ENCODE data around the gene CCDC28A.
"Not testable (repeated sequence)": the region's sequence is repeated elsewhere in the genome, so short reads cannot be mapped to it uniquely, and the experiment has no call there.

Gene CCDC28A

DNA sequence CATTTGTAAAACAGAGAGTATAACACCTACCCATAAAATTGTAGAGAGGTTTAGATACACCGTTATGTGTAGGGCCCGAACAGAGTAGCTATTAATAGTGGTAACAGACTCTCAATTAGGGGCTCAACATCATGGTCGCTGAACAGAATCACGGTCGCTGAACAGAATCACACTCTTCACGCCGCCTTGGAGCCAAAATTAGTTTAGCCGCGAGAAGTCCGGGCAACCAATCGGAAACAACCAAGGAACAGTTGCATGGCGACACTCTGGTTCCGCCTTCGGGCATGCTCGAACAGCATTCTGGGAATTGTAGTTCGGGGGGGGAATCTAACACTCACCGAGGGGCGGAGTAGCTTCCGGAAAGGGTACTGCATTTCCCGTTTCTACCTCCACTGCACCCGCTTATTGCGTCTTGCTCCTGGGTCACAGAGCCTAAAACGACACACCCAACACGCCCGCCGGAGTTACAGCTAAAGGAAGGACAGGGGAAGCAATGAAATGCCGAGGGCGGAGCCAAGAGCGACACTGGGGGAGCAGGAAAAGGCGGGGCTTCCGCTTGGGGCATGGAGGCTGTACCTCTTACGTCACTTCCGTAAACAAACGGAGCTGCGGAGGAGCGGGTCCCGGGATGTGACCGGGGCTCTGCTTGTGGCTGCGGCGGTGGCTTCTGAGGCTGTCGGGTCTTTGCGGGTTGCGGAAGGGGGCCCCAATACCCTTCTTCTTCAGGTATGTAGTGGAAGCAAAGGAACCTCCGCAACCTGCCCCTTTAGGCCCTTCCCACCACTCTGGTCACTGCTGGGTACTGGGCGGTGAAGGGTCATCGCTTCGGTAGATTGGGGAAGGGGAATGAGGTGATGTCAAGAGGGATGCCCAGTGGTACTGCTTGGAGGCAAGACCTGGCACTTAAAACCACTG lies at the start of gene CCDC28A:
Gene CCDC28A (plus strand): TSS at position 593 of the 915 bp plus-strand sequence. CDS start 2,352 bp downstream, outside the sequence.
- FAIRE-seq: peak; percentile 93
- peak; percentile 89 for DNase-seq (ENCODE audit: insufficient read length, low spot score)

DNA sequence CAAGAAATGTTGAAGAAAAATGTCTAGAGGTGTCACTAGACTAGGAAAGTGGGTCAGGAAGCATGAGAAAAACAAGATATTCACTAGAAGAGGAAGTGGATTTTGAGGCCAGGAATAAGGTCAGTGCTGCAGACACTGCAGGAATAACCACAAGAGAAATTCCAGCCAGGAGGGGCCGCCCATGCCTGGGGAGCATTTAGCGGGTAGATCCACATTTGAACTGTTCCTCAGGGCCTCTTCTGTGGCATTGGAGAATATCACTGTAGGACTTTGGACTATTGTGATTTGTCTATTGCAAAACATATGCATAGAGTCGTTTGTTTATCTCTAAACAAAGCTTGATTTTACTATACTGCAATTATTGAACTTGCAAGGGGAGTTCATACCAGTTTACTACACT lies 49.6 kb upstream of the CCDC28A start:
- FAIRE-seq (no peak), DNase-seq (ENCODE audit: insufficient read length, low spot score) (no peak)

DNA sequence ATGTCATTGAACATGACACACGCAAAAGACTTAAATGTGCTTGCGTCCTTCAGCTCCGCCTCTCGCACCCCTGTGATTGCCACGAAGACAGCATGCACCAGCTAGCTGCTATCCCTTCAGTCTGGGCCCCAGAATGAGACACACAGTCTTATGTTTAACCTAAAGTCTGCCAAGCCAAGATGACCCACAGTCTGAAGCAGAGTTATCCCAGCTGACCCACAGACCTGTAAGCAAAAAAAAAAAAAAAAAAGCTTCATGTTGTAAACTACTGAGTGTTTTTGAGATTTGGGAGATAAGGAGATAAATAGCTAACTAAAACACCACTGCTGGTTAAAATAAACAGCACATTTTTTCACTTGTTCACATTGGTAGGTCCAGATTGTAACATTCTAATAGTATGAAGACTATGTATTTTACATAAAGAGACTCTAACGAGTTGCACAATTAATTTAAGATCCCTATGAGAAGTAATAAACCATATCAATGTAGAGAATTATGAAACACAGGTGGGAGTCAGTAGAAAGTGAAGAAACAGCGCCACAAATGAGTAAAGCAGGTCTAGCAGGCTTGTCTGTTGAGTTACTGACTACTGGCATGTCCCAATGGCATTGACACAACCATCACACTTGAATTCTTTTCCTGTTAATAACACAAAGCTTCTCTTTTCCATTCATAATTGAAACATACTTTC lies 47.4 kb upstream of the CCDC28A start:
- DNase-seq (ENCODE audit: insufficient read length, low spot score) (no peak), FAIRE-seq (no peak)

DNA sequence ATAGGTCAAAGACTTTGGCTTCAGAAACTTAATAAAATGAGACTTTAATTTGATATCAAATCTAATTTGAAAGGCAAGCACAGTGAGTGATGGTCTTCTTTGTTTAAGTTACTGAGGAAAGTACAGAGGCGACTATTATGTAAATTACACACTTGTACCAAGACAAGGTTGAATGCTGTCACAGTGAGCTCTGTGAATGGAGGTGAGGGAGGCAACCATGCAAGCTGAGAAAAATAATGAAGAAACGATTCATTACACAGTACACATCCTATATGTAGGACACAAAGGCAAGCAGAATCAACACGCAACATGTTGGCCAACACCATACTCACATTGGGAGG lies 46.8 kb upstream of the CCDC28A start:
- no peak for FAIRE-seq
- no peak for DNase-seq (ENCODE audit: insufficient read length, low spot score)

DNA sequence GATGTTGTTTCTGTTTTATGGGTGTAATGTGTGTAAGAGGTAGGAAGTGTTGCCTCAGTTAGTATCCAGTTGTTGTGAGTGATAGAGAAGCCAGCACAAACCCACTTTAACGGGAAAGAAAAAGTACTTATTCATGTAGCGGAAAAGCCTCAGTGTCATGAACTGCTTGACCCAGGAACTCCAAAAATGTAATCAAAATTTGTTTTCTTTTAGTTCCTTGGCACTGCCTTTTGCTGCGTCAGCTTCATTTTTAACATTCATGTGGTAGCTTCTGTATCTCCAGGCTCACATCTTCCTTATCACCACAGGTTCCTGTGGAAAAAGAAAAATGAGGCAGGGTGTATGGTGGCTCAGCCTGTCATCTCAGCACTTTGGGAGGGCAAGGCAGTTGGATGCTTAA lies 46.4 kb upstream of the CCDC28A start:
- FAIRE-seq (no peak), DNase-seq (ENCODE audit: insufficient read length, low spot score) (no peak)

DNA sequence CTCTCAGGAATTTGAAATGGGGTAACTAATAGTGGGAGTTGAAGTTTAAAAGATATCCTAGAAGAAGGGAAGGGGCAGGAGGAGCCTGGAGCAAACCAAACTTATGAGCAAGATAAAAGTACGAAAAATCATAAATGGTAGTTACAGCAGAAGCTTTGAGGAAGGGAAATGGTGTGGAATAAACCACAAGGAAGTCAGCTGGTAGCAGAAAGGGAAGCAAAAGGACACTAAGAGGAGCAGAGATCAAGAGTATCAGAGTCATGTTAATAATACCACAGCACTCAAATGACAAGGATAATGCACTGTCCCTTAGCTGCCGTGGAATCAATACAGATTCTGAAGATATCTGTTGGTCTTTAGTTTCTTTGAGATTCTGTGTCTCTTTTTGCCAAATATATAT lies 44.9 kb upstream of the CCDC28A start:
- DNase-seq (ENCODE audit: insufficient read length, low spot score) (no peak), FAIRE-seq (no peak)

DNA sequence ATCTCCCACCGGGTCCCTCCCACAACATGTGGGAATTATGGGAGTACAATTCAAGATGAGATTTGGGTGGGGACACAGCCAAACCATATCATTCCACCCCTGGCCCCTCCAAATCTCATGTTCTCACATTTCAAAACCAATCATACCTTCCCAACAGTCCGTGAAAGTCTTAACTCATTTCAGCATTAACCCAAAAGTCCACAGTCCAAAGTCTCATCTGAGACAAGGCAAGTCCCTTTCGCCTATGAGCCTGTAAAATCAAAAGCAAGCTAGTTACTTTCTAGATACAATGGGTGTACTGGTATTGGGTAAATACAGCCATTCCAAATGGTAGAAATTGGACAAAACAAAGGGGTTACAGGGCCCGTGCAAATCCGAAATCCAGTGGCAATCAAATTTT lies 43.5 kb upstream of the CCDC28A start:
- not testable (repeated sequence) for DNase-seq (ENCODE audit: insufficient read length, low spot score); FAIRE-seq

DNA sequence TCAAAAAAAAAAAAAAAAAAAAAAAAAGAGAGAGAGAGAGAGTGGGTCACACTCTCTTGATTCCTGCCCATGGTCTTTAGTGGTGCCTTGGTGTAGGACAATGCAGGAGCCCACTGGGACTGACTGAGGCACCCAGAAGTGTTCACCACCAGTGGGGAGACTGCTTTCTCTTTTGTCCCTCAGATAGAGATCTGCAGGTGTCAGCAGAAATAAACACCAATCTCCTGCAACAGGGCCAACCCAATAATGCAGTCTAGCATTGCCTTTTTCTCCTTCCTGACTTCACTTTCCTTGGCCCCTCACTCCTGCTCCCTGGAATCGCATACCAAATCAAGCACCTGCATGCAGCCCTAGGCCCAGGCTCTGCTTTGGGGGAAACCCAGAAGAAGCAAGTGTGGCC lies 39.0 kb upstream of the CCDC28A start:
- FAIRE-seq (no peak), DNase-seq (ENCODE audit: insufficient read length, low spot score) (no peak)

DNA sequence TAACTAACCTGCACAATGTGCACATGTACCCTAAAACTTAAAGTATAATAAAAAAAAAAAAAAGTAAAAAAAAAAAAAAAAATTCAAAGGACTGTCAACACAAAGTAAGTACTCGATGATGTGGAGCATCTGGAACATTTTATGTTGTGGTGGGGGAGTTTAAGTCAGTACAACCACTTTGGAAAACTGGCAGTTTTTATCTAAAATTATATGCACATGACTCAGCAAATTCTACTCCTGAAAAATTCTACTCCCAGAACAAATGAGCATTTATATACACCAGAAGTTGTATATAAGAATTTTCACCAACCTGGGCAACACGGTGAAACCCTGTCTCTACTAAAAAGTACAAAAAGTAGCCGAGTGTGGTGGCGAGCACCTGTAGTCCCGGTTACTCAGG lies 36.9 kb upstream of the CCDC28A start:
- FAIRE-seq (no peak), DNase-seq (ENCODE audit: insufficient read length, low spot score) (no peak)

DNA sequence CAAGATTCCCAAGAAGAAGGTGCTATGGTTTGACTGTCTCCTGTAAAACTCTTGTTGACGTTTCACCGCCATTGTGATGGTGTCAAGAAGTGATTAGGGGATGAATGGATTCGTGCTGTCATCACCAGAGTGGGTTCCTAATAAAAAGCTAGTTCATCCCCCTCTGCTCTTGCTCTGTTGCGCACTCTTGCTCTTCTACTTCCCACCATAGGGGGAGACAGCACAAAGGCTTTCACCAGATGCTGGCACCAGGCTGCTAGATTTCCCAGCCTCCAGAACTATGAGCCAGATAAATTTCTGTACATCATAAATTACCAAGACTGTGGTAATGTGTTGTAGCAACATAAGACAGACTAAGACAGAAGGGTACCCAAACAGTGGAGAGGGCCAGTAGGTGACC lies 21.6 kb upstream of the CCDC28A start:
- no peak for DNase-seq (ENCODE audit: insufficient read length, low spot score)
- no peak for FAIRE-seq

DNA sequence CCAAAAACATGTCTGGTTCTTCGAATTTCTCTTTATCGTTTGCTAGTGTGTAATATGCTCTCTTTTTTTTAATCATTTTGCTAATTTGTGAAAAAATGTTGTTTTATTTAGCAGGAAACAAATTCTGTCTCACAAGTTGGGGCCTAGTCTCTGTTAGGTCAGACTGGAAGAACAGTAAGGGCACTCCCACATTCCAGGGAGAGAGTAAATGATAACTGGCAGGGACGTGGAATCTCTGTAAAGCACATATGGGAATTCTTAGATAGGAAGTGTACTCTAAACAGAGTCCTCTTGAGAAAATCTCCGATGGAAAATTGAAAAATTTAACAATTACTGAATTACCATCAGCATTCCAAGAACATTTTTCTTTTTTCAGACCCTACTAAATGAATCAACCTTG lies 16.4 kb upstream of the CCDC28A start:
- FAIRE-seq (no peak), DNase-seq (ENCODE audit: insufficient read length, low spot score) (no peak)

DNA sequence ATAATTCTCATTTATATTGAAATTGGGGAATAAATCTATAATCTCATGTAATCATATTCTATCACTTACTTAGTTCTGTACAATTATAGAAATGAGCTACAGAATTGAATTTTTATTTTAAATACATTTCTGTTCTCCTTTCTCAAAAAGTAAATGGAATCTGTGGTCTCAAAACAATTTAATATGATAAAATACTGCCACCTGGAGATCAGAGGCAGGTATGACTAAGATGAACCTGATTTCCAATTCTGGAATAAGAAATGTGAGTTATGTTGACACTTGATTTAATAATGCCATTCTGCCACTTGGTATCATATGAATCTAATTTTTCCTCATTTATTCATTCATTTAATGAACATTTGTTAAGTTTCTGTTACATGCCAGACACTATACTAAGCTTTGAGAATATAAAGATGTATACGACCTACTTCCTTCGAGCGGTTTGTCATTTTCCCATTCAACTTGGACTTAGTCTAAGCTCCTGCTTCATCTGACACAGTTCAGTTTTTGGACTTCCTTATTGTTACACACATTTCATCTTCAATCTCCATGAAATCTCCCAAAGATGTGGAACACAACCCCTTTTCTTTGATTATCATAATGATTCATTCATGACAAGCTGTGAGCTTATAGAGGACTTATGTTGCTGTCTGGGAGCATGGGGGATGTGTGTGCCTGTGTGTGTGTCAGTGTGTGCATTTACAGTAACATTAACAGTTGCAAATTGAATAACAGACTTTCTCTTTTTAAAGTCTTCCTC lies 7.5 kb upstream of the CCDC28A start:
- FAIRE-seq (no peak), DNase-seq (ENCODE audit: insufficient read length, low spot score) (peak; percentile 41)

DNA sequence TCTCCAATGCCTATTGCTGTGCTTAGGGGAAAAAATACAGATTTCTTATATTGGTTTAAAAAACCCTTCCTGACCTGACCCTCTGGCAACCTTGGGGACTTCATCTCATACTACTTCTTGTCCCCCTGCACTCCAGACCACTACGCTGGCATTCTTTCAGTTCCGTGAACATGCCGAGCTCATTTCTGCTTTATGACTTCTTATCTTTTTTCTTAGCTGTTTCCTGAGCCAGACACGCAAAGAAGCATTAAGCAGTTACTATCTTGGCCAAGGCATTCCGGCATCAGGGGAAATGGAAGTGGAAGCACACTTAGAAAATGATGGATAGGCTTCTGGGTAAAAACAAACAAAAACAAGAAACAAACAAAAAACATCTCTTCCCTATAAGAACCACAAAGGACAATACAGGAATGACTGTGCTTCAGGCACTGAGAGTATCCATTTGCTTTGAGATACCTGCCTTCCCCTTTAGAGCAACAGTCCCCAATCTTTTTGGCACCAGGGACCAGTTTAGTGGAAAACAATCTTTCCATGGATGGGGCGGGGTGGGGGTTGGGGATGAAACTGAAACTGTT lies 4.4 kb upstream of the CCDC28A start:
- DNase-seq (ENCODE audit: insufficient read length, low spot score): no peak

DNA sequence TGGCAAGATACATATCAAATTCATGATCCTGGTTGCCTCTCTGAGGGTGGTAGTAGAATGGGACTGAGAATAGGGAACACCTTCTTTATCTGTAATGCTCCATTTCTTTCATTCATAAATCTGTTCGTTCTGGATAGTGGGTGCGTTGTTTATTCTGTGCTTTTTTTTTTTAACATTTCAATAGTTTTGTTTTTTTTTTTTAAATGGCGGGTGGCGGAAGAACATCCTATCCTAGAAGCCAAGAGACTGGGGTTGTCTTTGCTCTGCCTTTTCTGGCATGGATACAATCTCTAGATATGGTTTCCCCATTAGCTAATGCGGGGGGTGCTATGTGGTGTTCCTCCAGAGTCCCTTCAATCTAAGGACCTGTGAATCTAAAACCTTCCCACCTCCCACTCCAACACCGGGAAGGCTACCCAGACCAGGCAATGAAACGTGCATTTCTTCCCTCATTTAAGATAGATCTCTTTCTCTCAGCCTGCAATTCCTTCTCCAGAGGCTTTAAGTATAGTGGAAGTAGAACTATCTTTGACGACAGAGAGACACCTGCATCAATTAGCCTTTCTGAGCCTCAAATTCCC lies 883 bp upstream of the CCDC28A start:
- DNase-seq (ENCODE audit: insufficient read length, low spot score): no peak
- no peak for FAIRE-seq

More for the DNA sequence above, 4.4 kb upstream of the CCDC28A start:
- FAIRE-seq: no peak

DNA sequence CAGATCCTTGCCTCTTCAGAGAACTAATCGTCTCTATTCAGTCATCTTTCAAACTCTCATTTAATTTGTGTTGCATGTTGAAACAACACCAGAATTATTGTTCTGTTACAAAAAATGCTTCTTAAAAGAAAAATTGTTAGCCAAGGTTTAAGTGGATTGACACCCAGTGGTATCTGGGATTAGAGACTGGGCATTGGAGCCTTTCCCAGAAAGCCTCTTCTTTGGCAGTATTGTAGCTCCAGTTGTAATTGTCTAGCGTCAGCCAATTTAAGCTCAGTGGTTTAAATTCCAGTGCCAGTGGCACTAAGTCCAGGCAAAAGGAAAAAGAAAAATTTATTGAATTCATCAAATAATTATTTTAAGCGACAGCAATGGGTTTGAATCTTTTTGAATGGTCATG lies 801 bp downstream of the CCDC28A start:
- no peak for FAIRE-seq
- DNase-seq (ENCODE audit: insufficient read length, low spot score): no peak

DNA sequence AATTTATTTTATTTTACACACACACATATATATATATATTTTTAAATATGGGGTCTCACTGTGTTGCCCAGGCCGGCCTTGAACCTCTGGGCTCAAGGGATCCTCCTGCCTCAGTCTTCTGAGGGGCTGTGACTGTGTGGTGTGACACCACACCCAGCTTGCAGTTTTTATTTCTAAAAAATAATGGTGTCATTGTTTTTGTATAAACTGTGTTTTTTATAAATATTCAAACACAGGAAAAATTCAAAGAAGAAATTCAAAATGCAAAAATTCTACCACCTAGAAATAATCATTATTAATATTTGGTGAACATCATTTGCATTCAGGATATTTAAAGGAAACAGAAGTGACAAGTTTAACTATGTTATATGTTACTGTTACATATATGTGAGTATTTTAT lies 3.1 kb downstream of the CCDC28A start:
- DNase-seq (ENCODE audit: insufficient read length, low spot score) (no peak), FAIRE-seq (no peak)

DNA sequence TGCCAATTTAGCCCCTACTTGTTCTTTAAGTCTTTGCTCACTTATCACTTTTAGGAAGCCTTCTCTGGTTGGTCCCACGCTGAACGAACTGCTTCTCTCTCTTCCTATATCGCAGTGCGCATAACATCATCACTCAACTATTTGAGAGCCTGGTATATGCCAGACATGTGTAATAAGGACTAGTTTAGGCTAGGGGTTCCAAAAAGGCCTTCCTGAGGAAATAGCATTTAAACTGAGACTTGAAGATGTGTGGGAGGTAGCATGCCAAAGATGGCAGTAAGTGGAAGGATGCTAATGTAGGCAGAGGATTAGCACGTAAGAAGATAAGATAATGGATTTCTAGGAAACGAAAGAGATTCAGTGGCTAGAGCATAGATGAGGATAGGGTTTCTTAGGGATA lies 4.8 kb downstream of the CCDC28A start:
- no peak for DNase-seq (ENCODE audit: insufficient read length, low spot score)
- no peak for FAIRE-seq

DNA sequence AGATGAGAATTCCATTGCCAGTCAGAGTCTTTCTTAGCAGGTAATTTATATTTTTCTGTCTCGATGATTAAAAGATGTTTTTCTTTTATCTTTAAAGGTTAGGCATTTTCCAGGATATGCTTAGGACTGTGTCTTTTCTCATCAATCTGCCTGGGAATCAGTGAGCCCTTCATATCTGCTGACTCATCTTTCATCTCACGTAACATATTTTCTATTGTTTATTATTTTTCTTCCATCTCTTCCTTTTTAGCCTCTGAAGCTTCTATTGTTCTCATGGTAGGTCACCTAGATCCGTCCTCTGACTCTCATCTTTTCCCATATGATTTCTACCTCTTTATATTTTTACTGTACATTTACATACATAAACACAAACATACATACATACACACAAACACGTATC lies 8.7 kb downstream of the CCDC28A start:
- DNase-seq (ENCODE audit: insufficient read length, low spot score) (no peak), FAIRE-seq (no peak)

DNA sequence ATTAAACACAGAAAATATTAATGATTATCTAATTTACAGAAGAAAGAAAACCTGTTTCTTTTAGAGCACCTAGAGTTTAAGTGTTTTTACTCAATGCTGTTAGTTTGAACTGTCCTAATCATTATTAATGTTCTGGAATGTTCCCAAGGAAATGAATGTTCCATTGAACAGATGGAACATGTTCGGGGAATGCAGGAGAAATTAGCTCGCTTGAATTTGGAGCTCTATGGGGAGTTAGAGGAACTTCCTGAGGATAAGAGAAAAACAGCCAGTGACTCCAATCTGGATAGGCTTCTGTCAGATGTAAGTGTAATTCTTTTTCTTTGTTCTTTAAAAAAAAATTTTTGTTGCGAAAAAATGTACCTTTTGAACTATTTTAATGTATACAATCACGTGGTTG lies 11.5 kb downstream of the CCDC28A start:
- DNase-seq (ENCODE audit: insufficient read length, low spot score) (no peak), FAIRE-seq (no peak)

DNA sequence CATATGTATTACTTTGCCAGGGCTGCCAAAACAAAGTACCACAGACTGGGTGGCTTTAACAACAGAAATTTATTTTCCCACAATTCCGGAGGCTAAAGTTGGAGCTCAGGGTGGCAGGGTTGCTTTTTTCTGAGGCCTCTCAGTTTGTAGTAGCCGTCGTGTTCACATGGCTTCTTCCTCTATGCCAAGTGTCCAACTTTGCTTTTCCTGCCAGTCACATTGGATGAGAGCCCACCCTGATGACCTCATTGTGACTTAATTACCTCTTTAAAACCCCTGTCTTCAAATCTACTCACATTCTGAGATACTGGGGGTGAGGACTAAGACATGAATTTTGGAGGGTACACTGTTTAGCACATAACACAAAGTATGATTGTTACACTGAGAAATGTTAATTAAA lies 12.4 kb downstream of the CCDC28A start:
- DNase-seq (ENCODE audit: insufficient read length, low spot score) (no peak), FAIRE-seq (no peak)

DNA sequence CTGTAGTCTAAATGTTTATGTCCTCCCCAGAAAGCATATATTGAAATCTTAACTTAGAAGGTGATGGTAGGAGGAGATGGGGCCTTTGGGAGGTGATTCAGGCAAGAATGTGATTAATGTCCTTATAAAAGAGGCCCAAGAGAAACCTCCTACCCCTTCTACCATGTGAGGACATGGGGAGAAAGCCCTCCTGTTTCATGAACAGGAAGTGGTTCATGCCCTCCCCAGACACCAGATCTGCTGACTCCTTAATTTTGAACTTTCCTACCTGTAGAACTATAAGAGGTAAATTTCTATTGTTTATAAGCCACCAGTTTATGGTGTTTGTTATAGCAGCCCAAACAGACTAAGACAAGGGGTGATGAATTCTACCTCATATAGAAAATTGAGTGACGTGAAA lies 13.6 kb downstream of the CCDC28A start:
- no peak for FAIRE-seq
- no peak for DNase-seq (ENCODE audit: insufficient read length, low spot score)

Measured in HTR-8/SVneo (cell line).